GM19397 (cell line): ENCODE data around the gene KCNK3.
"Not testable (repeated sequence)": the region's sequence is repeated elsewhere in the genome, so short reads cannot be mapped to it uniquely, and the experiment has no call there.

Source experiments
- ATAC-seq: cut with Tn5 transposase; IDR thresholded peaks from one replicate; pipeline ENCODE4 v1.9.1; 2021; ENCODE audit warnings: mild to moderate bottlenecking, moderate library complexity; ENCODE audit not compliant: unreplicated experiment

KCNK3 gene

DNA sequence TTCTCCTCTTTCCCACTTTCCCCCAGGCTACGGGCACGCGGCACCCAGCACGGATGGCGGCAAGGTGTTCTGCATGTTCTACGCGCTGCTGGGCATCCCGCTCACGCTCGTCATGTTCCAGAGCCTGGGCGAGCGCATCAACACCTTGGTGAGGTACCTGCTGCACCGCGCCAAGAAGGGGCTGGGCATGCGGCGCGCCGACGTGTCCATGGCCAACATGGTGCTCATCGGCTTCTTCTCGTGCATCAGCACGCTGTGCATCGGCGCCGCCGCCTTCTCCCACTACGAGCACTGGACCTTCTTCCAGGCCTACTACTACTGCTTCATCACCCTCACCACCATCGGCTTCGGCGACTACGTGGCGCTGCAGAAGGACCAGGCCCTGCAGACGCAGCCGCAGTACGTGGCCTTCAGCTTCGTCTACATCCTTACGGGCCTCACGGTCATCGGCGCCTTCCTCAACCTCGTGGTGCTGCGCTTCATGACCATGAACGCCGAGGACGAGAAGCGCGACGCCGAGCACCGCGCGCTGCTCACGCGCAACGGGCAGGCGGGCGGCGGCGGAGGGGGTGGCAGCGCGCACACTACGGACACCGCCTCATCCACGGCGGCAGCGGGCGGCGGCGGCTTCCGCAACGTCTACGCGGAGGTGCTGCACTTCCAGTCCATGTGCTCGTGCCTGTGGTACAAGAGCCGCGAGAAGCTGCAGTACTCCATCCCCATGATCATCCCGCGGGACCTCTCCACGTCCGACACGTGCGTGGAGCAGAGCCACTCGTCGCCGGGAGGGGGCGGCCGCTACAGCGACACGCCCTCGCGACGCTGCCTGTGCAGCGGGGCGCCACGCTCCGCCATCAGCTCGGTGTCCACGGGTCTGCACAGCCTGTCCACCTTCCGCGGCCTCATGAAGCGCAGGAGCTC, 35.4 kb downstream of the KCNK3 start:
- no peak for ATAC-seq

DNA sequence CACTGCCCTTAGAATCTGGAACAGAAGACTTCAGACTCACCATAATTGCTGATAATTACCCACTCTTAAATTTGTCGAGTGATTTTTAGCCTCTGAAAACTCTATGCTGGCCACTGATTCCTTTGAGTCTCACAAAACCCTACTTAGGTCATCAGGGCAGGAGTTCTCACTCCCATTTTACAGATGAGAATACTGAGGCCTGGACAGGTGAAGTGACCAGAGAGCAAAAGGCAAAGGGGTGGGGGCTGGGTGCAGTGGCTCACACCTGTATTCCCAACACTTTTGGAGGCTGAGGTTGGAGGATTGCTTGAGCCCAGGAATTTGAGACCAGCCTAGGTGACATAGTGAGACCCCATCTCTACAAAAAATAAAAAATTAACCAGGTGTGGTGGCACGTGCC, 36.8 kb downstream of the KCNK3 start:
- no peak for ATAC-seq

DNA sequence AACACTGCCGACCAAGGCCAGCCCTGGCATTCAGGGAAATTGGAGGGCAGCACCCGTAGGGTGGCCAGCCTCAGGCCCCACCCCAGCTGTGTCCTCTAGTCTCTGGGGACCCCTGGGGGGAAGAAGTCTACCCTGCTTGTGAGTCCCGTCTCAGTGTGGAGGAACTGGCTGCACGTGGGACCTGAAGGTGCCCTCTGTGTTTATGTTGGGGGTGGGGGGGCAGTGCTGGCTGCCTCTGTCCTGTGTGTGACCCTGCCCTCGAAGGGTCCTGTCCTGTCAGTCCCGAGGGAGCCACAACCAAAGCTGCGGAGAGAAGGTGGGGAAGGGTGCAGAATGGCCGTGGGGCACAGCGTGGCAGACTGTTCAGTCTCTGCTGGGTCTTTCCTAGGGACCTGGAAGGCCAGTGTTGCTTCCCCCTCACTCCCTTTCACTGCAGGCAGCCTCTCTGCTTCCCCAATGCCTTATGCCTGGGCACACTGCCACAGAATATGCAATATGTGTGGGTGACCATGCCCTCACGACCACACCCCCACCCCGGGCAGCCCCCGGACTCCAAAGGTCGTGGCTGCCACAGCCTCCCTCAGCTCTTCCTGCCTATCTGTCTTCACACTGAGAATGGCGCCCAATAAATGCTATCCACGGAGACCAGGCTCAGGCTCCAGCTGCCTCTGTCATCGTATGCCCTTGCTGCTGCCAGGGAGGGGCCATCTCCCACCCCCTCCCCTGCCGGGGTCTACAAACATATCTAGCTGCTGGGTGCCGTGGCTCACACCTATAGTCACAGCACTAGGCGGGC, 38.2 kb downstream of the KCNK3 start:
- ATAC-seq = no peak

DNA sequence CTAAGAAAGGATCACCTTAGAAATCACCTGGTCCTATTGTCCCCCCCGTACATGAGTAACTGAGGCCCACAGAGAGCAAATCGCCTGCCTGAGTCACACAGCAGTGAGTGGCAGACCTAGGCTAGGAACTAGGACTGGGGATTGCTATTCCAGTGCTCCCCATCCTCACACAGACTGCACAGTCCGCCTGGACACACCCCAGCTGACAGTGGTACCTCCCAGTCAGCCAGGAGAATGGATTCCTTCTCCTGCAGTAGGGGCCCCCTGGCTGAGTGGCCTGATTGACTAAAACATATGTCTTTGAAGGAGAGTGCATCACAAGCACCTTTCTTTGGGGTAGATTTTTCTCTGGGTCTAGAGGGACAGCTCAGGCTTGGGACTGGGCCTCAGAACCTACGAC, 39.2 kb downstream of the KCNK3 start:
- ATAC-seq = no peak

DNA sequence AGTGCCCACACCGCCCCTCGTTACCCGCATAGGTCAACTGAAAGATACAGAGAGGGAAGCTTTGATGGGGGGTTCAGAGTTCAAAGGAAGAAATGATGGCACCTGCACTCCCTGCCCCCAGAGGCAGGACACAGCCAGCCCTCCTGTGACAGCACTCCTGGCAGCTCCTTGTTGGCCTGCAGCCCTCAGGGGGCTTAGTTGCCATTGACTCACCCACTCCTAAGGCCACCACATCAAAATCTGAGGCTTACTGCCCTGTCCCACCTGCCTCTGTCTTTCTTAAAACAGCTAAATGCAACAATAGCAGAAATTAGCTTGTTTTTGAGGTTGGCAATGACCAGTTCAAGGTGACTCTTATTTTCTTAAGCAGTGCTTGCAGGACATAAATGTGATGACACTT, 39.9 kb downstream of the KCNK3 start:
- ATAC-seq = no peak

DNA sequence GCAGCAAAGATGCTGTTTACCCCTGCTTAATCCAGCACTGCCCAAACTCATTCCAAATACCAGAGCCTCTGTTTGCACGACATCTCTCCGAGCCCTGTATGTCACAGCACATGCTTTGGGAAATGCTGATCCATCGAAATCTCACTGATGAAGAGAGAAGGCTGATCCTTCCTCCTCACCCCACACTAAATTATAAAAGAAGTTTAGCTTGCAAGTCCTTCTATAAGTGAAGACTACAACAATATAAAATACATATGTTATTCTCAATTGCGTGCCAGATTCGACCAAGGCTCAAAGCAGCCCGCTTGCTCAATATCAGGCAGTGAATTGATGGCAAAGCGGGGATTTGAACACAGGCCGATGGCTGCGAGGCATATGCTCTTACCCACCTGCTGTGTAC, 40.9 kb downstream of the KCNK3 start:
- ATAC-seq = no peak

DNA sequence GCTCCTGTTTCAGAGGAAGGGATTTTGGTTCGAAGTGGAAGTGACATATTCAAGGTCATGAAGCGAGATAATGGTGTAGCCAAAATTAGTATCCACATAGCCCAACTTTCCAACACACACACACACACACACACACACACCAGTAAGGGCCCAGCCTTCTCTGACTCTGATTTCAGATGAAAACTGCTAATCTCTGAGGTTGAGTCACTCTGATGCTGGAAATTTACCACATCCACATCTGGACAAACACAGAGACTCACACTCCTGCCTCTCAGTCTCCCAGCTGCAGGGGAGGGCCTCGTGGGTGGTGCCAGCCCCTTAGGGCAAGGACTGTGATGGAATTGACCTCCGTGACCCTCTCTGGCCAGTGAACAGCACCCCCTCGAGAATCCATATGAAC, 42.6 kb downstream of the KCNK3 start:
- no peak for ATAC-seq

DNA sequence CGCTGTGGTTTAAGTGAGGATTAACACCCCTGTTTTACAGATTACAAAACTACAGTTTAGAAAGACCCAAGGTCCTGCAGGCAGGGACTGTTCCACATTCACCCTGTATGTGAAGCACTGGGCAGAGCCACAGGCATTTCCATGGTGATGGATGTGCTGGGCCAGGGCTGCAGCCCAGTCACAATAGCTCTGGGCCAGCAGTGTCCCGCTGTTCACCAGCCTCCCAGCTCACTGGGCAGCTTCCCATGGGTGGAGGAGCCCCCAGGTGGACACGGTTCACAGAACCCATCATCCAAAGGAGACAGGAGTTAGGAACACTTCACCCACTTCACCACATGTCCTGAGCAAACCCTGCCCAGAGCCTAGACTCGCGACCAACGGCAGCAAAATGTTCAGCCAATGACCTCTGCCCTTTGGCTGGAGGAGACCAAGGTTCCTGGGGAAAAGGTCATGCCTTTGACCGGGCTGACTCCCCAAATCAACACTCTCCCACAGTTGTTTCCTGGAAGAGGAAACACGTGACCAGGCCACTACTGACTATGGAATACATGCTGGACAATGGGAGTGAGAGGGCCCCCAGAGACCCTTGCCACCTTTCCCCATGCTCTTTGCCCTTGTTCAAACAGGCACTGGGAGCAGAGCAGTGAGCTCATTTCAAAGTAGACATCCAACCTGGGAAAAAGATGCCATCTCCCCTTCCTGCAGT, 43.5 kb downstream of the KCNK3 start:
- ATAC-seq = no peak

DNA sequence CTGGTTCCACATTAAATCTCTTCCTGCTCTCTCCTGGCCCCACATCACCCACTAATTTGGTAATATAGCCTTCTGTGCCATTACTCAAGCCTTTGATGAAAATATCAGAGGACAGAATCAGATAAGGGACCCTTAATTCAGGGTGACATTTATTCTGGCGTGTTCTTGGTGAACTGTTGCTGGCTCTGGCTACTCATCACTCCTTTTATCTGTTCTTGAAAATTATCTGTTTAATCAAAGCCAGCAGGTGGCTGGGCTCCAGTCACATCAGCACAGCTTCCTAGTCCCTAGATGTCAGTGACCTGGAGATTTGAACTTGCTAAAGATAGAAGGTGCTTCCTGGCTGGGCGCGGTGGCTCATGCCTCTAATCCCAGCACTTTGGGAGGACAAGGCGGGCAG, 44.7 kb downstream of the KCNK3 start:
- no peak for ATAC-seq

DNA sequence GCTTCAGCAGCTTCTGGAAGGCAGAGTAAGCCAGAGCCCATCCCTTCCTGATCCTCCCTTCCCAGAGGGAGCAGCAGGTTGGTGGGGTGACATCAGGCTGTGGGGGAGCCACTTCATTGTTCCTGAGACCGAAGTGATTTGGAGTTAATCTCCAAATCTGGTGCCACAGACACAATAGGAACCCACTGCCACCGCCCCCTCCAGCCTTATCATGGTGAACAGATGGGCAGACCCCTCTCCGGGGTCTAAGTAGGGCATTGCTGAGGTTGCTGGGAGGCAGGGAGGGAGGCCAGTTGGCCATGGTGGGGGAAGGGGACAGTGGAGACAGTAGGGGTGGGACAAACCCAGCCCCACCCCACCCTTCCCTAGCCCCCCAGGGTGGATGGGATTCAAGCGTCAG, 46.0 kb downstream of the KCNK3 start:
- no peak for ATAC-seq

DNA sequence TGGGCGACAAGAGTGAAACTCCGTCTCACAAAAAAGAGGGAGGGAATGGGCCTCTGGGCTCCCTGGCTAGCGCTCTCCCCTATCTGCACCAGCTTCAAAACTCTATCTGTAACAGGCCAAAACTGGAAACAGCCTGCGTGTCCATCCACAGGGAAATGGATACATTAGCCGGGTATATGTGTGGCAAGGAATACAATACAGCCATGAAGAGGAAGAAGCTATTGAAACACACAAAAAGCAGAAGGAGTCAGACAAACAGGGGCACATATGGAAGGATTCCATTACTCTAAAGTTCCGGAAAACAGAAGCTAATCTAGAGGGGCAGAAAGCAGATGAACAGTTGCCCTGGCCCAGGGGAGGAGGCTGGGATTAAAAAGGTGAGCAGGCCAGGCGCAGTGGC, 47.0 kb downstream of the KCNK3 start:
- no peak for ATAC-seq

DNA sequence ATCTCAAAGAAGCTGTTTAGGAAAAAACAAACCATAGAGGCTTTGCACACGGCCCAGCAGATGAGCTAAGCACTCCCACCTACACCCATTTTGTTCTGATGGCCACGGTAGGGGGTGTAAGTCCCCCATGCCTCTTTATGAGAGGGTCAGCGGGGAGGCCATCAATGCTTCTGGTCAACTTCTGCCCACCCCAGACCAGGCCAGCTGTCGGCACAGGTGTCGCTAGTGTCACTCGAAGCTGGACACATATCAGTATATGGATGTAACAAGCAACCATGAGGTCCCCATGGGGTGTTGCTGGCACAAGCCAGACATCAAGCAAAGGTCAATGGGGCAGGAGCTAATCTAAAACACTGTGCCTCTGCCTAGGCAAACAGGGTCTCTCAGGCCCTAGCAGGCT, 47.8 kb downstream of the KCNK3 start:
- ATAC-seq = no peak

DNA sequence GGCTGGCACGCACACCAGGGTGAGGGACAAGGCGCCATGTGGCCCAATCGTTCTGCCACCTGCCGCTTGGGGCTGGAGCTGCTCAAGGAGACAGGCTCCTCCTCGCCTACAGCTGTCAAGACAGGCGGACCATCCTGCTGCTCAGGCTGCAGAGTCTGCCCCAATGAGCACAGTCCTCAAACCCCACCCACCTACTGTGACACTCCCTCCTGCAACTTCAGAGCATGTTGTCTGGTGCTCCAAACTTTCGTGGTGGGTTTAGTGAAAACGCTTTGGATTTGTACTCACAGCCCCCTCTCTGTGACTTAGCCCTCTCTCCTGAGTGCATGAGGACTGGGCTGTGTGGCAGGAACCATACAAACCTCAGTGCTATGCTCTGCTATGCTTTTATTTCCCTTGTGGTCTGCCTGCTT, 48.4 kb downstream of the KCNK3 start:
- ATAC-seq = no peak

DNA sequence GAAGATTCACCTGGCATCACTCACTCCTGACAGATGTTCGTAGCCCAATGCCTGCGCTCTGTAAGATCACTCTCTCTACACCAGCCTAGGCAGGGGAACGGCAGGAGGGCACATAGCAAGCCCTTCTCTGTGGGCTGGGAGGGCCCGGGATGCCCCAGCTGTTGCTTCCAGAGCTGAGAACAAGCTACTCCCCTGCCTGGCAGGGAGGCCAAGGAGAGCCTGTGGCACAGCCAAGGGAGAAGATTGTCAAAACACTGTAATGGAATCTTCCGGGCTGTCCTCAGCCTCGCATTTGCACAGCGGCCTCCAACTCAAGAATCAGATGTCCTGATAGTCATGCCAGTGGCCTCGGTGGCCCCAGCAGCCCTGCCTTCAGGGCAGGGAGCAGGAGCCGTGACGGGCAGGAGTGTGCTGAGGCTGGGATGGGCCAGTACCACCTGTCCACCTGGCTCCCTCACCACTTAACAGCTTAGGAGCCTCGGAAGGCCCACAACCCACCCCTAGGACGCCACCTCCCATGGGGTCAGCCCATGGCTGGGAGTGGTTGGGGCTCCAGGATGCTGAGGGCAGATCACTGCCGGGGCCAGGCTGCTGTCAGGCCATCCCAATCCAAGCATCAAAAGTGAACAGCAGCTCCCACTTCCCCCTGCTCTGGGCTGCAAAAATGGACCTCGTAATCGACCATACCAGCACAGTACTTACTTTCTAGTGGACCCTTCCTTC, 49.7 kb downstream of the KCNK3 start:
- ATAC-seq = no peak

DNA sequence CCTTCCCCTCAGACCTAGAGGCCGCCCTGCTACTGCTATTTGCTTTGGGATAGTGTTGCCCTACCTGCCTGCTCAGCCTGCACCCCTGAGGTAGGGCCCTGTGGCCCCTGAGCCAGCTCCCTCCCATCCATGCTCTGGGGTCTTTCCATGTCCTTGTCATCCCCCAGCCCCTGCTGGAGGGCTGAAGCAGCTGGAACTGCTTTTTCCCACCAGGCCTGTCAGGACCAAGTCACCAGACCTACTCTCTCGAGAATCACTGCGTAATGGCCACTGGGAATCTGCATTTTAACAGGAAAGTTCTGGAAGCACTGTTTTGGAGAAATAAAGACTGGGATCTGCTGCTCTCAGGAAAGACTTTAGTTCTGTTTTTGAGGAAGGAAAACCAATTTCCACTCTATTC, 51.3 kb downstream of the KCNK3 start:
- no peak for ATAC-seq

DNA sequence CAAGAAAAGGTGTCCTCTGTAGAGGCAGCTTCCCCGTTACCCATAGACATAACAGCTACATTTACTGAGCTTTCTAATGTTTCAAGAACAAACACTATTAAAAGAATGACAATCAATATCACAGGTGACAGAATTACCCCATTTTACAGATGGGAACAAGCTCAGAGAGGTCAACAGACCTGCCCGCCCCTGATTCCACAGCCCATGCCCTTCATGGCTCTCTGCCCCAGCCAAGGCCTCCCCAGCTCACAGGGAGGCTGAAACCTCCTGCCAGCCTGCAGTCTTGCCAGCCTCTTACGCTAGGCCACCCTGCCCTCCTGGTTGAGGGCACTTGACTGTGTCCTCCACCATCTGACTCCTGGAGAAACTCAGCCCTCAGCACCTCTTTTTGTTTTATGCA, 52.4 kb downstream of the KCNK3 start:
- ATAC-seq = no peak

DNA sequence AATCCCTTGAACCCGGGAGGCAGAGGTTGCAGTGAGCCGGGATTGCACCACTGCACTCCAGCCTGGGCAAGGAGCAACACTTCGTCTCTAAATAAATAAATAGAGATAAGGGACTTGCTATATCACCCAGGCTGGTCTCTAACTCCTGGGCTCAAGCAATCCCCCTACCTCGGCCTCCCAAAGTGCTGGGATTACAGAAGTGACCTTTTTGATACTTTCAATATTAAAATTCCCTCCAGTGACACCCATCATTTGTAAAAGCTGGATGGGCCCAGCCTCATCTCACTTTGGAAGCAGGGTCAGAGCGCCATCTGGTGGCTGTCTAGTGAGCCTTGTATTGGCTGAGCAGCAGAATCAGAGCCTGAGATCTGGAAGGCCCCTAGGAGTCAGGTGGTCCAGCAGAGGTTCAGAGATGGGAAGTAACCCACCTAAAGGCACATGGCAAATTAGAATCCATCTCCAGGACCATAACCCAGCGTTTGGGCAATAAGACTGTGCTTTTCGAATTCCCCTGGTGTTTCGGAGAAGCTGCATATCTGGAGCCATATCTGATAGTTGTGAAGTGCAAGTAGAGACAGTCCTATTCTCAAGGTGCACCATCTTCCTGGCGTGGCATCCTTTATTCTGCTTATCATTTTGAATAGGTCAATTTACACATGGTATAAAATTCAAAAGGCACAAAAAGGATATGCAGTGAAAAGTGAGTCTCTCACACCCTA, 53.2 kb downstream of the KCNK3 start:
- ATAC-seq = no peak

DNA sequence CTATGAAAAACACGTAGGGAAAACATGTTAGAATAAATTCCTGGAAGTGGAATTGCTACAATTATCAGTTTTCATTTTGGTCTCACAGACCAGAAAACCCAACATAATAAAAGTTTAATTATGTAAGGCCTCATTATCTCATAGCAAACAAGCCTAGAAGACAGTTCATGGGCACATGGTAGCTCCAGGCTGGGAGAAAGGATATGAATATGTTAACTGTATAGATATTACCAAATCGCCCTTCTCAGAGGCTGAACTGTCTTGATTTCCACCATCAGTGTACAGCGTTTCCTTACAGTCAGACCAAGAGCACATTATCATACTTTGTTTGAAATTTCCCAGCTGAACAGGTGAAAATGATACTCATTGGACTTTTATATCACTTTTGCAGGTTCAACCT, 54.4 kb downstream of the KCNK3 start:
- ATAC-seq = no peak

DNA sequence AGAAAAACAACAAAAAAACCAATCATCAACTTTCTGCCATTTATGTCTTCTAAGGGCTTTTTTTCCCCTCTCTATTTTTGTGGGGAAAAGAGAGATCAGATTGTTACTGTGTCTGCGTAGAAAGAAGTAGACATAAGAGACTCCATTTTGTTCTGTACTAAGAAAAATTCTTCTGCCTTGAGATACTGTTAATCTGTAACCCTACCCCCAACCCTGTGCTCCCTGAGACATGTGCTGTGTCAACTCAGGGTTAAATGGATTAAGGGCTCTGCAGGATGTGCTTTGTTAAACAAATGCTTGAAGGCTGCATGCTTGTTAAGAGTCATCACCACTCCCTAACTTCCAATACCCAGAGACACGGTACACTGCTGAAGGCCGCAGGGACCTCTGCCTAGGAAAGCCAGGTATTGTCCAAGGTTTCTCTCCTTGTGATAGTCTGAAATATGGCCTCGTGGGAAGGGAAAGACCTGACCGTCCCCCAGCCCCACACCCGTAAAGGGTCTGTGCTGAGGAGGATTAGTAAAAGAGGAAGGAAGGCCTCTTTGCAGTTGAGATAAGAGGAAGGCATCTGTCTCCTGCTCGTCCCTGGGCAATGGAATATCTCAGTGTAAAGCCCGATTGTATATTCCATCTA, 57.4 kb downstream of the KCNK3 start:
- ATAC-seq = not testable (repeated sequence)

DNA sequence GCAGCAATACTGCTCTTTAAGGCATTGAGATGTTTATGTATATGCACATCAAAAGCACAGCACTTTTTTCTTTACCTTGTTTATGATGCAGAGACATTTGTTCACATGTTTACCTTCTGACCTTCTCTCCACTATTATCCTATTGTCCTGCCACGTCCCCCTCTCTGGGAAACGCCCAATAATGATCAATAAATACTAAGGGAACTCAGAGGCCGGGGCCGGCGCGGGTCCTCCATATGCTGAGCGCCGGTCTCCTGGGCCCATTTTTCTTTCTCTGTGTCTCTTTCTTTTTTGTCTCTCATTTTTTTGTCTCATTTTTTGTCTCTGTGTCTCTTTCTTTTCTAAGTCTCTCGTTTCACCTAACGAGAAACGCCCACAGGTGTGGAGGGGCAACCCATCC, 57.9 kb downstream of the KCNK3 start:
- not testable (repeated sequence) for ATAC-seq
